HEK293 (cell line): ENCODE measurements around the gene BEND3.

ENCODE experiments used
- CTCF ChIA-PET: fragments of 350-600 bp; formaldehyde crosslinking; extraction: SDS; loops from one replicate; lab custom pipeline; 2021; ENCODE audit warnings: antibody characterized with exemption; lab: Yijun Ruan, JAX
- POLR2A ChIA-PET: fragments of 300-600 bp; formaldehyde crosslinking; extraction: SDS; loops from one replicate; lab custom pipeline; 2020; ENCODE audit warnings: antibody characterized with exemption, inconsistent platforms; lab: Yijun Ruan, JAX
- H3K27ac ChIP-seq: fragments of 200-500 bp; sonication (Bioruptor generic); 2 replicates; pipeline ENCODE4 v1.5.1; 2014; ENCODE audit warnings: low read depth, low read length, control low read depth, inconsistent platforms; ENCODE audit errors: extremely low read depth
- H3K36me3 ChIP-seq, 2 experiments: fragments of 200-500 bp in 1 of 2; sonication (Bioruptor generic) in 1 of 2; 1 replicate in 1 of 2; 2 replicates in 1 of 2; pipeline ENCODE4 v1.5.1; 2014 to 2017; ENCODE audit warnings: inconsistent platforms in 2 of 2, low read length in 2 of 2; ENCODE audit not compliant: control insufficient read depth in 2 of 2, insufficient read depth in 1 of 2
- H3K4me1 ChIP-seq: fragments of 200-500 bp; sonication (Bioruptor generic); 2 replicates; pipeline ENCODE4 v1.5.1; 2014; ENCODE audit warnings: mild to moderate bottlenecking, low read length, inconsistent platforms; ENCODE audit not compliant: control insufficient read depth, insufficient read depth
- H3K4me3 ChIP-seq: 2 replicates; pipeline ENCODE4 v1.5.1; 2011; ENCODE audit warnings: low read depth, mild to moderate bottlenecking, control low read depth, low read length, moderate library complexity
- H3K9me3 ChIP-seq: fragments of 200-500 bp; sonication (Bioruptor generic); 2 replicates; pipeline ENCODE4 v1.5.1; 2014; ENCODE audit warnings: low read depth, low read length, inconsistent platforms; ENCODE audit not compliant: control insufficient read depth, insufficient read depth
- KLF16 ChIP-seq: fragments of 450-650 bp; formaldehyde crosslinking; IDR thresholded peaks from 2 replicates; pipeline ENCODE4 v1.5.1; 2017; ENCODE audit warnings: missing biosample characterization, missing genetic modification characterization
- KLF9 ChIP-seq: fragments of 450-650 bp; formaldehyde crosslinking; IDR thresholded peaks from 2 replicates; pipeline ENCODE4 v1.5.1; 2016; ENCODE audit warnings: missing biosample characterization, missing genetic modification characterization, low read depth
- ZBTB20 ChIP-seq: fragments of 450-650 bp; formaldehyde crosslinking; IDR thresholded peaks from 2 replicates; pipeline ENCODE4 v1.5.1; 2016; ENCODE audit warnings: missing biosample characterization, missing genetic modification characterization
- ZBTB44 ChIP-seq: fragments of 450-650 bp; IDR thresholded peaks from 2 replicates; pipeline ENCODE4 v1.5.1; 2018; ENCODE audit warnings: missing biosample characterization, mild to moderate bottlenecking, missing genetic modification characterization
- ZBTB6 ChIP-seq: fragments of 450-650 bp; formaldehyde crosslinking; IDR thresholded peaks from 2 replicates; pipeline ENCODE4 v1.5.1; 2017; ENCODE audit warnings: missing biosample characterization, missing genetic modification characterization
- ZNF214 ChIP-seq: fragments of 450-650 bp; formaldehyde crosslinking; IDR thresholded peaks from 2 replicates; pipeline ENCODE4 v1.5.1; 2017; ENCODE audit warnings: missing biosample characterization, mild to moderate bottlenecking, missing genetic modification characterization, borderline replicate concordance
- ZNF529 ChIP-seq: fragments of 450-650 bp; formaldehyde crosslinking; IDR thresholded peaks from 2 replicates; pipeline ENCODE4 v1.5.1; 2017; ENCODE audit warnings: missing genetic modification characterization, missing biosample characterization; ENCODE audit not compliant: insufficient replicate concordance
- ZNF629 ChIP-seq: fragments of 450-650 bp; formaldehyde crosslinking; IDR thresholded peaks from 2 replicates; pipeline ENCODE4 v1.5.1; 2017; ENCODE audit warnings: missing biosample characterization, missing genetic modification characterization
- ZNF645 ChIP-seq: fragments of 450-650 bp; formaldehyde crosslinking; IDR thresholded peaks from 2 replicates; pipeline ENCODE4; 2016; ENCODE audit warnings: missing biosample characterization, missing genetic modification characterization
- ZNF664 ChIP-seq: fragments of 450-650 bp; formaldehyde crosslinking; IDR thresholded peaks from 2 replicates; pipeline ENCODE4 v1.5.1; 2016; ENCODE audit warnings: missing biosample characterization, missing genetic modification characterization
- ZNF677 ChIP-seq: fragments of 450-650 bp; IDR thresholded peaks from 2 replicates; pipeline ENCODE4 v1.5.0; 2018; ENCODE audit warnings: missing biosample characterization, mild to moderate bottlenecking, missing genetic modification characterization, moderate library complexity
- ZNF701 ChIP-seq: fragments of 450-650 bp; formaldehyde crosslinking; IDR thresholded peaks from 2 replicates; pipeline ENCODE4 v1.5.1; 2016; ENCODE audit warnings: missing biosample characterization, missing genetic modification characterization

Gene BEND3

GRCh38 chr6:107064579-107065065 lies 50.7 kb downstream of the BEND3 start:
- ChIA-PET POLR2A (interaction anchor here (0.7 kb wide), 1 partner anchor 49 kb away, joined by 4 read pairs; no protein-coding TSS in a partner anchor), CTCF (no interaction called here)
- TF ChIP-seq ZNF701 (tag by site-specific recombination), result no peak
- Histone ChIP-seq H3K27ac (no peak overlapping the region), H3K36me3 (peaks cover 0 to 22% of the 10 kb centered on the region in 2 experiments; a peak in 1 of 3 replicates), H3K4me3 (no peak overlapping the region), H3K9me3 (no peaks in the 10 kb centered on the region), H3K4me1 (no peaks in the 10 kb centered on the region)

- CTCF ChIA-PET, result interaction anchor here (0.7 to 1.9 kb wide), 2 partner anchors 51 to 1482 kb away, joined by 4 to 6 read pairs; no protein-coding TSS in a partner anchor
- H3K27ac ChIP-seq, result no peak overlapping the region
- TF ChIP-seq ZBTB6 (tag by site-specific recombination), result no peak
- no peak for TF ChIP-seq ZNF529 (tag by site-specific recombination)
- no peak for TF ChIP-seq KLF9 (tag by site-specific recombination)
- no peak for TF ChIP-seq ZNF629
- TF ChIP-seq ZBTB44 (tag by site-specific recombination), result no peak
- no peak for TF ChIP-seq ZNF214 (tag by site-specific recombination)
- TF ChIP-seq KLF16 (tag by site-specific recombination), result no peak
- TF ChIP-seq, all 188 proteins: peak for 0
- Histone ChIP-seq H3K4me1 (no peaks in the 10 kb centered on the region), H3K36me3 (peaks cover 0 to 5% of the 10 kb centered on the region in 2 experiments; a peak in 1 of 3 replicates), H3K9me3 (no peaks in the 10 kb centered on the region), H3K4me3 (no peak overlapping the region)
- POLR2A ChIA-PET, result interaction anchor here (1.0 kb wide), 1 partner anchor 35 kb away, joined by 3 read pairs; the partner anchor contains the start of gene MTRES1
Measured at GRCh38 chr6:107062691-107063090, 52.6 kb downstream of the BEND3 start.

- H3K36me3 ChIP-seq, result no peaks in the 10 kb centered on the region
- 0 out of 2 replicates have a peak, but pooled peaks have one; percentile 14 for TF ChIP-seq ZBTB20 (tag by site-specific recombination)
- TF ChIP-seq ZNF664 (tag by site-specific recombination), result no peak
- TF ChIP-seq ZNF677 (tag by site-specific recombination), result no peak
- no peak for TF ChIP-seq ZNF645 (tag by site-specific recombination)
- CTCF ChIA-PET, result interaction anchor here (0.6 to 1.9 kb wide), 3 partner anchors 12 to 787 kb away, joined by 3 to 6 read pairs (median 3); no protein-coding TSS in a partner anchor
- H3K27ac ChIP-seq, result no peak overlapping the region
- no peaks in the 10 kb centered on the region for H3K4me1 ChIP-seq
- POLR2A ChIA-PET, result no interaction called here
- H3K4me3 ChIP-seq, result no peak overlapping the region
- H3K9me3 ChIP-seq, result no peaks in the 10 kb centered on the region
Measured at GRCh38 chr6:107061125-107062020, 53.9 kb downstream of the BEND3 start.
